Measurements from ENCODE around the gene HOXA9. TPM values are rescaled to one million over a fixed set of nuclear protein-coding genes. Genes with fewer than 3 reads are reported as not detected.

HOXA9 gene
- total RNA-seq, 1 donor from 2014 or later = 3.2 TPM

- DNase-seq (ENCODE audit: low read depth in 2 of 2) = no peak
Measured at GRCh38 chr7:27200761-27201579, 35.6 kb upstream of the HOXA9 start.

GRCh38 chr7:27199849-27200760 lies 34.8 kb upstream of the HOXA9 start, which contains the start of gene HOXA13:
HOXA13 (minus strand) TSS chr7:27200091; CDS start chr7:27200077, 14 bp downstream.
- peak in 1 of 2 donors; percentile 59 for DNase-seq (ENCODE audit: low read depth in 2 of 2)

DNA sequence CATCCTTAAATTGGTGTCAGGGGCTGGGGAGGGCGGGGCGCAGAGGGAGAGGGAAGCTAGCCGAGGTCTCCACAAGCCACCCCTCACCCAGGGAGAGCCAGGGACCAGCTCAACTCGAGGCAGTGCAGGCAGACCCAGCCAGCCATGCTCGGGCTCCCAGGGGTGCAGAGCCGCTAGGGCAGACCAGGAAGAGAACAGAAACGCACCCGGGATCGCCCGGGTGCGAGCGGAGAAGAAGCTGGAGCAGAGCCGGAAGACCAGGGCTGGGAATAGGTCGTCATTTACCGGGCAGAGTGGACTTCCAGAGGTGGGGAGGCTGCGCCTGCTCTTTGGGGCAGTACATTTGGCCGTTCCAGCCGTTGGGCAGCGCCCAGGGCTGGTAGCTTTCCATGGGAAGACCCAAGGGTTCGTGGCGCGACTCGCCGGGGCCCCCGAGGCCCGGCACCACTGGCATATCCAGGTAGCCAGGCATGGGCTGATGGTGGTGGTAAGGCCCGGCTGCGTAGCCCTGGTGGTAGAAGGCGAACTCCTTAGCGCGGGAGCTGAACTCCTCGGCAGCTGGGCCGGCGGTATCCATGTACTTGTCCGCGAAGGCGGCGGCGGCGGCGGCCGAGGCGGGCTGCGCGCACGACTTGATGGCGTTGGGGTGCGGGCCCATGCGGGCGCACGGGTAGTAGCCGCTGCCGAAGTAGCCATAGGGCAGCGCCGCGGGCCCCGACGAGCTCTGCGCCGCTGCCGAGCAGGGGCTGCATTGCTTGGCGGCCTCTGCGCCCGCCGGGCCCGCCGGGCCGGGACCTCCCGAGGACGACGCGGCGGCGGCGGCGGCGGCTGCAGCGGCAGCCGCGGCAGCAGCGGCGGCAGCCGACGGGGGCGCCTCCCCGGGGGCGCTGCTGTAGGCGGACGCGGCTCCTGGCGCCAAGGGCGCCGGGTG lies 33.8 kb upstream of the HOXA9 start:
- DNase-seq (ENCODE audit: low read depth in 2 of 2) = peak in 1 of 2 donors; percentile 34

DNA sequence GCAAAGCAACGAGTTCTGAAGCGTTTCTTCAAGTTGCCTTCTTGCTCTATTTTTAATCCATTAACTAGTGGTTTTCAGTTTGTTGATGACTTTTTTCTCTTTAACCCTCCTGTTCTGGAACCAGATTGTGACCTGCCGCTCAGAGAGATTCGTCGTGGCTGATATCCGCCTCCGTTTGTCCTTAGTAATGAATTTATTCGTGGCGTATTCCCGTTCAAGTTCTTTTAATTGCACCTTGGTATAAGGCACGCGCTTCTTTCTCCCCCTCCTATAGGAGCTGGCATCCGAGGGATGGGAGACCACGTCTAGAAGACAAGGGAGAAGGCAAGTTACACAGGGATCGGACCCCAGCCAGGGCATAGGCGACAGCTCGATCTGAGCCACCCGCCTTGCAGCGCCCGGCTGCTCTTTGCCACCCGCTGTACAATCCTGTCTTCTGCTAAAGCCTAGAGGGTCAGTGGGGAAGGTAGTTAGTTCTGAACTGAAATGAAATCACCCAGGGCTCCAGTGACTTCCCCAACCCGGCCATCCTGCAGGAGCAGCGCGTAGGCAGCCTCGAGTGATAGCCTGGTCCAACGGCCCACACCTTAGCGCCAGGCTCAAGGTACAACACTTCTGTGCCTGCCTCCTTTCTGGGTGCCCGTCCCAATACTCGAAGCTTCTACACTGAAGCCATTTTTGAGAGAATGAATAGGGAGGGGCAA lies 33.0 kb upstream of the HOXA9 start:
- DNase-seq (ENCODE audit: low read depth in 2 of 2) = no peak

DNA sequence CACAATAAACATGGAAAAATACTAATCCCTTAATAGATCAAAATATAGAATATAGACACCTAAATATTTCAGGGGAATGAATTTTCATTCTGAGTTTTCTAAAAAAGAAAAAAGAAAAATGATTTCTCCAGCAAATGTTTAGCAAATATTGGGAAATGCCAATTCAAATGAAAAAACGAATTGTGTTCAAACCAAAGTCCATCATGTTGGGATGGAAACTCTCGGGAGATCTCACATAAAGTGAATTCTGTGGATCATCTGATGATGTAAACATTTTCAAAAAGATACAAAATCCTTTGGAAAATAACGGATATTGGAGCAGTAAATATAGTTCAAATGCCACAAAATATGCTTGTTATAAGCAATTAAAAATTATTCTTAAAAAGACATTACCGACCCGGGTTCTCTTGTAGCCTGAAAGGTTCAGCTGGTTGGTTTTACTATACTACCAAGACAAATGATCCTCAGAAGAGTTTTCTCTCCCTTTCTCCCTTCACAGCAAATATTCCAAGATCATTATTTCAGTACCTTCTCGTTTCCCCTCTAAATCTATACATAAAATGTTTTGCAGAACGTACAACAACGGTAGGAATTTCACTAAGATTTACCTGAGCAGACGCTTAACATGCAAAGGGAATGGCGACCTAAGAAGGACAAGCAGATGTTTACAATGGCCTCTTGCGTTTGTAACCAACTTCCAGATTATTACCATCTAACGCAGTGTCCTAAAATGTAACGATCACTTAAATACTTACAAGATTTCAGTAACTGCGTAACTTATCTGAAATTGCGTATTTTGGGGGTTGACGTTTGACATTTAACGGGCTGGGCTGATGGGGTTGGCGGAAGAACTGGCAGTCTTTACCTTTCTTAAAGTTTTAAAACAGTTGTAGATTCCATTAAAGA lies 32.1 kb upstream of the HOXA9 start:
- DNase-seq (ENCODE audit: low read depth in 2 of 2) = no peak

DNA sequence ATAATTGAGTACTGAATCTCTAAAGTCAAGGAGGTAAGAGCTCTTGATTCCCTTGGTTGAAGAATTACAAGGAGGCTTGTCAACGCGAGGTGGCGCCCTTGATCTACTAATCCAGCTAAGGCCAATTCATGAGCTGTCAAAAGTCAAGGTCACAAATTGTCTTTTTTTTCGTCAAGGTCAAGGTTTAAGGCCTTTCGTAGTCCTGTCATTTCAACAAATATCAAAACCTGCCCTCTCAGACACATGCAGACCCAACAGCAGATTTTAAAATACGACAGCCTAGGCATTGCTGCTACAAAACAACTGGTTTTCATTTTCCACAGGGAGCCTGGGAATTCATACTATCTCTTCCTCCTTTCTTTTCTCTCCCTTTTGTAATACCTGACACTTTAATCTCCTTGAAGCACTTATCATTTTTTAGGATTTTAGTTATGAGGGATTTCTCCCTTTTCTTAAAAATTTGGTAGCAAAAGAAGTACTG lies 31.0 kb upstream of the HOXA9 start:
- DNase-seq (ENCODE audit: low read depth in 2 of 2) = peak; percentile 57 to 83

- DNase-seq (ENCODE audit: low read depth in 2 of 2) = no peak
Measured at GRCh38 chr7:27194686-27195379, 29.5 kb upstream of the HOXA9 start.

DNA sequence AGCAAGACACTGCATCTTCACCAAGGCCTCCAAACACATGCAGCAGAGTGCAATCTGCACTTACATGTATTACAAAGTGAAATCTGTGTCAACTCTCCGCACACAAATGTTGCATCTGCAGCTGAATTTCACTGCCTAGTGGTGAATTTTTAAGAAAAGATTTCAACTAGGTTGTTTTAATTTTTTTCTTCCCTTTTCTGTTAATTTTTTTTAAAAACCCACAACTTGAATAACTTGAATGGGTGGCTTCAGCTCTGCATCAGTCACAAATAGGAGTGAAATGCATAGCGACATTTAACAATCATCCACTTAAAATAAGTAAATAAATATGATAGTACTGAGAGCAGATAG lies 28.6 kb upstream of the HOXA9 start:
- DNase-seq (ENCODE audit: low read depth in 2 of 2) = no peak

DNA sequence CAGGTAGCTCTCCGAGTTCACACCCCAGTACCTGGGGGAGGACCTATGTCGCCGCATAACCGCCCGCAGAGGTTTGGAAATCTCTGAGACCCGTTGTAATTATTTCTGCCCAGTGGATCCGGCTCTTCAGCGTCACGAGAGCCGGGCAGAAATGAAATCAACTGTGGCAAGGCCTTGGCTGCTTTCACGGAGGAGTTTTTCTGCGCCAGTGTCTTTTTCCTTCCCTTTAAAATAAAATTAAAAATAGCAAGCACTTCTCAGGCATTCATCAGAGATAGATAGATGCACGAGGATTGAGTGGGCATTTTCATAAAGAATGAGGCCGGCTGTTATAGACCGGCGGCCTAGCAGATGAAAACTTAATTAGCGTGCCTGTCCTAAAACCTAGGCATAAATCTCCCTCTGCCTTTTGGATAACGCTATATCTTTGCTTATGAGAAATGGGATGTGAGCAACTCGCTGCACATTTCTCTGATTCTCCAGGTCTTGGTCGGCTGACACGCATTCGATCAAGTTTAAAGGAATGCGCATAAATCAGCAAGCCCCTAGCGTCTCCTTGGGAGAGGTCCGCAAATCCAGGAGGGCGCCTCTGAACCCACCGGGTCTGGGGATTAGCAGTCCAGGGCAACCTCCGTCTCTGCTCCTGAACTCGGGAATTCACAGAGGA lies 28.1 kb upstream of the HOXA9 start:
- DNase-seq (ENCODE audit: low read depth in 2 of 2) = no peak

DNA sequence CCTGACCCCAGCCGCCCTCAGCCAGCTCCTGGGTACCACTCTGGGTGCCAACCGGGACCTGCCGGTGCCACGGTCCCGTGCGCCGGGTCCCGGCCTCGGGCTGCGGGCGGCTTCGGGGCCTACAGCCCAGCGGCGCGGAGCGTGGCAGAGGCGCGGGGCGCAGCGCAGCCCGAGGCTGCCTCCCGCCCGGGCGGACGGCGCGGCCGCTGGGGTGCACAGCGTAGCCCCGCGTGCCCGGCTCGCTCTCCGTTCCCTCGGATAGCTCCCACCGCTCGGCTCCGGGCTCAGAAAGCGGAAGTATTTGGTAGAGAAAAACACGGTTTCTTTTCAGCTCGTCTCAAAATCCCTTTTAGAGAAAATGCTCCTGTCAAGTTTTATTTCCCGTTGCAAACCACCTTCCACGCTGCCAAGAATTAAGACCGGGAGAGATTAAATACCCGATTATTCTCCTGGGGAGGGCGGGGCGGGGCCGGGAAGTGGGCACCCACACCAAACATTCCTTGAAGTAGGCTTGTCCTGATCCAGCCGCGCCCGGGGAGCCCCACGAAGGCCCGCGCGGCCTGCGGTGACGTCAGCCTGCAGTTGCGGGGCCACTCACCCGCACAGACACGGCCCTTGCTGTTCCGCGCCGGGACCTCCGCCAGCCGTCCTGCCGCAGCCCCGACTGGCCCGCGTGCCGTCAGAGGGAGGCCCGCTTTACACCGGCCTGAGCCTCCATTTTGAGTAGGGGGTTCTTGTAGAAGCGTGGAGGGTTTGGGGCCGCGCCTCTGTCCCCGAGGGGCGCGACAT lies 27.4 kb upstream of the HOXA9 start:
- no peak for DNase-seq (ENCODE audit: low read depth in 2 of 2)

- DNase-seq (ENCODE audit: low read depth in 2 of 2) = no peak
Measured at GRCh38 chr7:27191833-27192545, 26.7 kb upstream of the HOXA9 start.

GRCh38 chr7:27191161-27191731 lies 25.9 kb upstream of the HOXA9 start:
- DNase-seq (ENCODE audit: low read depth in 2 of 2) = no peak

GRCh38 chr7:27189997-27190748 lies 24.8 kb upstream of the HOXA9 start:
- DNase-seq (ENCODE audit: low read depth in 2 of 2) = no peak

DNA sequence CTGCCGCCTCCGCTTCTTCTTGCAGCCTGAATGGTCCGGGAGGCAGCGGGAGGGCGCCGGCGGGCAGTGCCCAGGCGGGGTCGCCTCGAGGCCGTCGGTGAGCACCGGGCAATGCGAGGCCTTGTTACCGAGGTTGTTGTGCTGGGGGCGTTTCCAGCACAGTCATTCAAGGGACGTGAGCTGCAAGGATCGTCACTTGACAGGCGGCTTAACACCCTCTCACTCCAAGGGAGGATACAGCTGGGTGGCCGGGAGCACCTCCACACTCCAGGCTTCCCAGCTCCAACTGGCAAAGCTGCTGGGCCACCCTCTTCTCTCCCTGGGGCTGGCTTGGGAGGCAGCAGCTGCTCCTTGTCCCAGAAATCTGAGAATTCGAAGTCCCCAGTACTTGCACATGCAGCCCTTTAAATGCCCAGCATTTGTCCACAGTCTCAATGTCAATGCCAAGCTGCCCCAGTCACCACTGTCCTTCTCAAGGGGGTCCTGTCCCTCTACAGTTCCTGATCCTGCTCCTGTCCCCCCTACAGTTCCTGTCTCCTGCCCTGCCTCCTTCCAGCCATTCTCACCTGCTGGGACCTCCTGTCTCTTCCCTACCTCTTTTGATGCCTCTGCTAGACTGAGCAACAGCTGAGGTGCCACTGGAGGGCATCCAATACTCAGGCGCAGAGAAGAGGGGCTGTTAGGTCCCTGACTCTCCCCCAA lies 24.1 kb upstream of the HOXA9 start:
- no peak for DNase-seq (ENCODE audit: low read depth in 2 of 2)

Measured in dermis microvascular lymphatic vessel endothelial cell (primary cell).